ENCODE data around the gene TIMMDC1. TPM values are rescaled to one million over a fixed set of nuclear protein-coding genes. Genes with fewer than 3 reads are reported as not detected.
A peak's percentile ranks its signal among the peaks of the same experiment; 100 is the strongest.

TIMMDC1 gene
- total and polyA plus RNA-seq, 2 experiments from 2014 or later = 110 to 256 TPM

DNA sequence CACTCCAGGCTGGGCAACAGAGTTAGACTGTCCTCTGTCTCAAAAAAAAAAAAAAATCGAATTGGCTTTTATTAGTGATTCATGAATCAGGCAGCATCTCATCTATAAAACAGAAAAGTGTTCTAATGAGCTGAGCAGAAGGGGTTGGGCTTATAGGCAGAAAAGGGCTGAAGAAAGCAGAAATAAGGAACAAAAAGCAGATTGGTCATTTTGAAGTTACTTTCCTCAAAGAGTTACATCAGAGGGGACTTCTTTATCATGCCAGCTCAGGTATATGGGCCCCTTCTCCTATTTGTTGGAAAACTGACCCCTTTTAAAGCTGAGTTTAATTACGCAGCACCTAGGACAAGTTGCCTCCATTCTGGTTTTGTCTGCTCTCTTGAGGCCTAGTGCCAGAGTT, 30.3 kb upstream of the TIMMDC1 start:
- TF ChIP-seq, protein P1, sequence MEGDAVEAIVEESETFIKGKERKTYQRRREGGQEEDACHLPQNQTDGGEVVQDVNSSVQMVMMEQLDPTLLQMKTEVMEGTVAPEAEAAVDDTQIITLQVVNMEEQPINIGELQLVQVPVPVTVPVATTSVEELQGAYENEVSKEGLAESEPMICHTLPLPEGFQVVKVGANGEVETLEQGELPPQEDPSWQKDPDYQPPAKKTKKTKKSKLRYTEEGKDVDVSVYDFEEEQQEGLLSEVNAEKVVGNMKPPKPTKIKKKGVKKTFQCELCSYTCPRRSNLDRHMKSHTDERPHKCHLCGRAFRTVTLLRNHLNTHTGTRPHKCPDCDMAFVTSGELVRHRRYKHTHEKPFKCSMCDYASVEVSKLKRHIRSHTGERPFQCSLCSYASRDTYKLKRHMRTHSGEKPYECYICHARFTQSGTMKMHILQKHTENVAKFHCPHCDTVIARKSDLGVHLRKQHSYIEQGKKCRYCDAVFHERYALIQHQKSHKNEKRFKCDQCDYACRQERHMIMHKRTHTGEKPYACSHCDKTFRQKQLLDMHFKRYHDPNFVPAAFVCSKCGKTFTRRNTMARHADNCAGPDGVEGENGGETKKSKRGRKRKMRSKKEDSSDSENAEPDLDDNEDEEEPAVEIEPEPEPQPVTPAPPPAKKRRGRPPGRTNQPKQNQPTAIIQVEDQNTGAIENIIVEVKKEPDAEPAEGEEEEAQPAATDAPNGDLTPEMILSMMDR (IDR thresholded peaks at IDR 0.05; ENCODE audit: low read depth, low read length) = no peak
- DNase-seq (ENCODE audit: low read depth in 1 of 2, low spot score in 1 of 2) = no peak
- H3K4me3 ChIP-seq = no peak overlapping the region
- H3K27me3 ChIP-seq = no peaks in the 10 kb centered on the region
- H3K36me3 ChIP-seq = peaks cover under 1% of the 10 kb centered on the region
- H3K9me3 ChIP-seq (ENCODE audit: low read depth) = no peaks in the 10 kb centered on the region
- peaks cover 5% of the 10 kb centered on the region for H3K4me1 ChIP-seq (ENCODE audit: low read depth)
- no peak overlapping the region for H3K27ac ChIP-seq

DNA sequence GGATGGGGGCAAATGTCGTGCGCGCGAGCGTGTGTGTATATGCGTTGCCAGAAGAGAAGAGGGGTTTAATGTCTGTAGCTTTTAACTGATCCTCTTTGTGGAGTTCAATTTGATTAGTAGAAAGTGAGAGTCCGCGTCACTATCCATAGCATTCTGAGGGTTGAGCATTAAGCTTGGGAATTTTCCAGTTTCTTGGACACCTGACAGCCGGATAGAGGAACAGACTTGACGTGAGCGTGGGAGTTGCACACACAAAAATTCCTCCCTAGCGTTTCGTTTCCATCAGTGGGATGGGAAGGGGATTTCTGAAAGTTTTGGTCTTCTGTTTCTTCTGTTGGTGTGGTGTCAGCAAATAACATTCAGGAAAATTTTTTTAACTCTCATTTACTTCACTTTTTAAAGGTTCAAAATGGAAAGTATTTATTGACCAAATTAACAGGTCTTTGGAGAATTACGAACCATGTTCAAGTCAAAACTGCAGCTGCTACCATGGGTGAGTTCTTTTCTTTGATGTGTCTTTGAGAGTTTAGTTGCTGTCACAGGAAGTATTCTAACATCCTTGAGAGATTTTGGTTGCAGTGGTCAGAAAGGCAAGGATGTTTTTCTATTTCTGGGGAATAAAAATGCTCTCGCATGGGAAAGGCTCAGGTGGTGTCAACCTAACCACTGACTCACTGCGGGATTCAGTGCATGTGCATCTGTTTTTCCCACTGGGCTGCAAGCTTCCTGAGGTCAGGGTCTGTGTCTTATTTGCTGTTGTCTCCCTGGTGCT, 28.7 kb upstream of the TIMMDC1 start:
- Histone ChIP-seq H3K36me3 (peaks cover 8% of the 10 kb centered on the region), H3K27me3 (no peaks in the 10 kb centered on the region), H3K9me3 (ENCODE audit: low read depth) (no peaks in the 10 kb centered on the region), H3K4me3 (peak overlapping the region; percentile 92), H3K27ac (peak overlapping the region; percentile 31), H3K4me1 (ENCODE audit: low read depth) (no peaks in the 10 kb centered on the region)
- TF ChIP-seq, protein P1 (IDR thresholded peaks at IDR 0.05; ENCODE audit: low read depth, low read length) = no peak
- DNase-seq (ENCODE audit: low read depth in 1 of 2, low spot score in 1 of 2) = peak in 1 of 2 donors; percentile 60

DNA sequence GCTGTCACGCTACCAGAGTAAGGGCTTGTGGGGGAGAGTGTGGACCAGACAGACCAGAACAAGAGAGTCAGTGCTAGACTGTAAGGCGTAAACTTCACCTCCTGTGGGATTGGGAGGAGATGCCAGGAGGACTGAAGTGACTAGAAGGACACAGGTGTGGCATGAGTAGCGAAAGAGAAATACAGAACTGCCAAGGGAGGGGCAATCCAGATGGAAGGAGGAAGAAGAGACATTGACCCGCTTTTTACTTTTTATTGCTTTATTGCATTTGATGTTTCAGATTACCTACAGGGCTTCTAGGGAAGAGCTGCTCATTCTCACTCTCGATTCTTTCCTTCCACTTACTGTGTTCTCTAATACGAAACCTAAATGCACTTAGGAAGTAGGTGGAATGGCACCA, 27.5 kb upstream of the TIMMDC1 start:
- H3K36me3 ChIP-seq = peaks cover 13% of the 10 kb centered on the region
- no peak overlapping the region for H3K27ac ChIP-seq
- H3K4me1 ChIP-seq (ENCODE audit: low read depth) = no peaks in the 10 kb centered on the region
- no peaks in the 10 kb centered on the region for H3K27me3 ChIP-seq
- no peak for DNase-seq (ENCODE audit: low read depth in 1 of 2, low spot score in 1 of 2)
- no peaks in the 10 kb centered on the region for H3K9me3 ChIP-seq (ENCODE audit: low read depth)
- H3K4me3 ChIP-seq = no peak overlapping the region
- TF ChIP-seq, protein P1 (IDR thresholded peaks at IDR 0.05; ENCODE audit: low read depth, low read length) = no peak

DNA sequence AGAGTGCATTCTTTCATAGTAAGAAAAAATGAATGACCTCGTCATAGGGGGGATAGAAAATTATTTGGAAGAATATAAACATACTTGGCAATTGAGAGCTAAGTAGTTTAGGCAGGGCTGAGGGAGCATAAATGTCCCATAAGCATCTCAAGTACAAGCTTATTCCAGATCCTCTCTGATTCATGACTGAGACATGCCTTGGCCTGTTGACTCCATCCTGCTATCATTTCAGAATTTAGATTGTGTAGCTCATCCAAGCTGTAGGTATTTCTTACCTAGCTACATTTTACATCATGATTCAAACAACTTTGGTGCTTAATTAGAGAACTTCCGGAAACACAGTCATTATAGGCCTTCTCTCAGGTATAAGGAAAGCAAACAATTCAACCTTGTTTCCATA, 17.3 kb upstream of the TIMMDC1 start:
- no peaks in the 10 kb centered on the region for H3K27me3 ChIP-seq
- H3K4me3 ChIP-seq = no peak overlapping the region
- TF ChIP-seq, protein P1 (IDR thresholded peaks at IDR 0.05; ENCODE audit: low read depth, low read length) = no peak
- H3K27ac ChIP-seq = no peak overlapping the region
- no peaks in the 10 kb centered on the region for H3K9me3 ChIP-seq (ENCODE audit: low read depth)
- H3K4me1 ChIP-seq (ENCODE audit: low read depth) = no peaks in the 10 kb centered on the region
- no peak for DNase-seq (ENCODE audit: low read depth in 1 of 2, low spot score in 1 of 2)
- H3K36me3 ChIP-seq = peaks cover 24% of the 10 kb centered on the region

DNA sequence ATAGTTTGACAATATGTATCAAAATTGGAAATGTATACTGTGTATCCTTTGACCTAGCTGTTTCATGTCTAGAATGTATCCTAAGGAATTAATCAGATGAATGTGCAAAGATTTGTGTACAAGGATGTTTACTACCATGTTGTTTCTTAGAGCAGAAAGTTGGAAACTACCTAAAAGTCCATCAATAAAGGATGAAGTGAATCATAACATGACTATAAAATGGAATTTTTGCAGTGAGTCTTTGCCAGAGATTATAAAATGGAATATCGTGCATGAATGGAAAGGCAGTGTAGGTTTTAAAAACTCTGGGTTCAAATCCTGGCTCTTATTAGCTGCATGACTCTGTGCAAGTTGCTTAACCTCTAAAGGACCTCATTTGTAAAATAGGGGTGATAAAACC, 15.2 kb upstream of the TIMMDC1 start:
- H3K9me3 ChIP-seq (ENCODE audit: low read depth) = no peaks in the 10 kb centered on the region
- peaks cover 31% of the 10 kb centered on the region for H3K36me3 ChIP-seq
- no peaks in the 10 kb centered on the region for H3K4me1 ChIP-seq (ENCODE audit: low read depth)
- DNase-seq (ENCODE audit: low read depth in 1 of 2, low spot score in 1 of 2) = no peak
- TF ChIP-seq, protein P1 (IDR thresholded peaks at IDR 0.05; ENCODE audit: low read depth, low read length) = no peak
- H3K4me3 ChIP-seq = no peak overlapping the region
- H3K27me3 ChIP-seq = no peaks in the 10 kb centered on the region
- no peak overlapping the region for H3K27ac ChIP-seq
